OCI-LY1 (cell line): ENCODE data around the gene RIBC1.

Experiments
- H2AFZ ChIP-seq: fragments of 200-600 bp; sonication (generic), shearing (Covaris generic); 2 replicates; pipeline ENCODE4 v1.6.0; 2014; ENCODE audit warnings: antibody characterized with exemption, mild to moderate bottlenecking, low read length
- H3F3A ChIP-seq: fragments of 200-600 bp; sonication (generic), shearing (Covaris generic); 2 replicates; pipeline ENCODE4 v1.6.0; 2014; ENCODE audit warnings: mild to moderate bottlenecking, antibody characterized with exemption, low read length, moderate library complexity; ENCODE audit not compliant: insufficient read depth
- H3K27ac ChIP-seq: fragments of 200-600 bp; sonication (generic); 2 replicates; pipeline ENCODE4 v1.5.1; 2014; ENCODE audit warnings: low read length, mixed run types, mild to moderate bottlenecking, low read depth; ENCODE audit not compliant: poor library complexity, severe bottlenecking
- H3K27me3 ChIP-seq: fragments of 200-600 bp; sonication (generic); 2 replicates; pipeline ENCODE4 v1.6.0; 2014; ENCODE audit warnings: antibody characterized with exemption, mild to moderate bottlenecking, low read length, moderate library complexity; ENCODE audit not compliant: insufficient read depth
- H3K36me3 ChIP-seq: fragments of 200-600 bp; sonication (generic); 2 replicates; pipeline ENCODE4 v1.6.1; 2014; ENCODE audit warnings: mild to moderate bottlenecking, antibody characterized with exemption, low read length, moderate library complexity, mixed read lengths; ENCODE audit not compliant: insufficient read depth
- H3K4me1 ChIP-seq: fragments of 200-600 bp; sonication (generic); 2 replicates; pipeline ENCODE4 v1.5.1; 2014; ENCODE audit warnings: mild to moderate bottlenecking, low read length, moderate library complexity; ENCODE audit not compliant: insufficient read depth, severe bottlenecking
- H3K4me2 ChIP-seq: fragments of 200-600 bp; sonication (generic), shearing (Covaris generic); 2 replicates; pipeline ENCODE4 v1.6.1; 2014; ENCODE audit warnings: low read length
- H3K4me3 ChIP-seq: fragments of 200-600 bp; sonication (generic); 2 replicates; pipeline ENCODE4 v1.5.1; 2014; ENCODE audit warnings: low read length, low read depth, mild to moderate bottlenecking, mixed read lengths; ENCODE audit not compliant: poor library complexity, severe bottlenecking
- H3K79me2 ChIP-seq: fragments of 200-600 bp; shearing (Covaris generic); 2 replicates; pipeline ENCODE4 v1.6.1; 2016; ENCODE audit warnings: mixed run types, low read length, mixed read lengths; ENCODE audit not compliant: insufficient read depth
- H3K9ac ChIP-seq: fragments of 200-600 bp; sonication (generic), shearing (Covaris generic); 2 replicates; pipeline ENCODE4 v1.6.1; 2014; ENCODE audit warnings: mild to moderate bottlenecking, low read length, mixed read lengths
- H3K9me2 ChIP-seq: fragments of 200-600 bp; sonication (generic), shearing (Covaris generic); 2 replicates; pipeline ENCODE4 v1.6.1; 2014; ENCODE audit warnings: low read depth, mild to moderate bottlenecking, low read length, mixed read lengths
- H3K9me3 ChIP-seq: fragments of 200-600 bp; shearing (Covaris generic); 2 replicates; pipeline ENCODE4 v1.6.1; 2014; ENCODE audit warnings: low read length, mixed read lengths
- H4K20me1 ChIP-seq: fragments of 200-600 bp; sonication (generic), shearing (Covaris generic); 2 replicates; pipeline ENCODE4 v1.6.0; 2016; ENCODE audit warnings: mild to moderate bottlenecking, low read length; ENCODE audit not compliant: insufficient read depth
- EZH2 ChIP-seq: fragments of 200-600 bp; sonication (generic), shearing (Covaris generic); IDR thresholded peaks from 2 replicates; pipeline ENCODE4 v1.8.0; 2017; ENCODE audit warnings: borderline replicate concordance, mixed run types, mild to moderate bottlenecking, antibody characterized with exemption, low read length, moderate library complexity, mixed read lengths
- TF ChIP-seq, protein P1 (sequence below): fragments of 200-600 bp; sonication (generic), shearing (Covaris generic); IDR thresholded peaks from 2 replicates; pipeline ENCODE4 v1.5.1; 2017; ENCODE audit warnings: mild to moderate bottlenecking, antibody characterized with exemption, low read length, moderate library complexity, mixed read lengths

The RIBC1 gene

DNA sequence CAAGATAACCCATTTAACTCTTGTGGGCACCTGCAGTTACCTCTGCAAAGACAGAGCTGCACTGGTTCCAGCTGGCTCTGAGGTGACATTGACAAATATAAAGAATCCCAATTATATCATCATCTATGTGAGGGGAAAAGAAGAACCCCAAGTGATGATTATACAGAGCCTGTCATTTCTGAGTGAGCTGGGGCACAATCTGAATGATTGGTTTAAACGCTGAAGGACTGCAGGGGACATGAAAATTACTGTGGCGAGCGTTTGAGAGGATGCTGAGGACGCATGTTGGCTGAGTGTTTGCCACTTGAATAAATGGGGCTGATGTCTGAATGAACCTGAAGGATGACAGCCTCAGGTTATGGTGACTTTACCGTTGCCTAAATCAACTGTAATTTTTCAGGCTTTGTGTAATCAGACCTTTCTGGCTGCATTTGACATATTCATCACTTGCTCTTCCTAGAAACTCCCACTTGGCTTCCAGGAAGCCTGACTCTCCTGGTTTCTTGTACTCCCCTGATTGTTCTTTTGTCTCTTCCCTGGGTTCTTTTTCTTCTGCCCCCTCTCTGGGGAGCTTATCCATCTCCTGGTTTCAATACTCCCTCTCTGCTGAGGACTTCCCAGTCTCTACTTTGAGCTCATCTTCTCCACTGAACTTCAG is 15.6 kb downstream of the RIBC1 start:
- TF ChIP-seq EZH2, result no peak
- TF ChIP-seq, protein P1, sequence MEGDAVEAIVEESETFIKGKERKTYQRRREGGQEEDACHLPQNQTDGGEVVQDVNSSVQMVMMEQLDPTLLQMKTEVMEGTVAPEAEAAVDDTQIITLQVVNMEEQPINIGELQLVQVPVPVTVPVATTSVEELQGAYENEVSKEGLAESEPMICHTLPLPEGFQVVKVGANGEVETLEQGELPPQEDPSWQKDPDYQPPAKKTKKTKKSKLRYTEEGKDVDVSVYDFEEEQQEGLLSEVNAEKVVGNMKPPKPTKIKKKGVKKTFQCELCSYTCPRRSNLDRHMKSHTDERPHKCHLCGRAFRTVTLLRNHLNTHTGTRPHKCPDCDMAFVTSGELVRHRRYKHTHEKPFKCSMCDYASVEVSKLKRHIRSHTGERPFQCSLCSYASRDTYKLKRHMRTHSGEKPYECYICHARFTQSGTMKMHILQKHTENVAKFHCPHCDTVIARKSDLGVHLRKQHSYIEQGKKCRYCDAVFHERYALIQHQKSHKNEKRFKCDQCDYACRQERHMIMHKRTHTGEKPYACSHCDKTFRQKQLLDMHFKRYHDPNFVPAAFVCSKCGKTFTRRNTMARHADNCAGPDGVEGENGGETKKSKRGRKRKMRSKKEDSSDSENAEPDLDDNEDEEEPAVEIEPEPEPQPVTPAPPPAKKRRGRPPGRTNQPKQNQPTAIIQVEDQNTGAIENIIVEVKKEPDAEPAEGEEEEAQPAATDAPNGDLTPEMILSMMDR, result no peak
- Histone ChIP-seq H2AFZ (no peak overlapping the region), H3K4me2 (no peak overlapping the region), H3K9me3 (no peaks in the 10 kb centered on the region), H3K9ac (no peak overlapping the region), H3K36me3 (no peaks in the 10 kb centered on the region), H4K20me1 (no peaks in the 10 kb centered on the region), H3K79me2 (0 out of 2 replicates have a peak, but pooled peaks cover 2% of the 10 kb centered on the region), H3K27ac (no peak overlapping the region), H3K9me2 (no peaks in the 10 kb centered on the region), H3K4me3 (no peak overlapping the region), H3K4me1 (peaks cover 23% of the 10 kb centered on the region), H3K27me3 (no peaks in the 10 kb centered on the region), H3F3A (no peaks in the 10 kb centered on the region)

DNA sequence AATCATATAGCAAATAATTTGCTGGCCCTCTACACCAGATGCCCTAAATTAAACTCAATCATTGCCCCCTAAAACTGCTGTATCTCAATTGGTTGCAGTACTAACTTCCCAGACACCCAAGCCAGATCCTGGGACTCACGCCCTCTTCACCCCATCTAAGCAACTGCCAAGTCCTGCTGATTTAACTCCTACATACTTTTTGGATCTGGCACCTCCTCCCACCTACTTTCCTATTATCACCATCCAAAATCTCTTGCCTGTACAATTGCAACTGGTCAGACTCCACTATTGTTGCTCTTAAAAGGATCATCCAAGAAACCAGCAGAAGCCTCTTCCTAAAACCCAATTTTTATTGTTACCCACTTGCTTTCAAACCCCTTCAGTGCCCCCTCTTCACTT is 16.2 kb downstream of the RIBC1 start:
- Histone ChIP-seq H3K4me1 (peaks cover 19% of the 10 kb centered on the region), H3K9me2 (no peaks in the 10 kb centered on the region), H3K4me3 (no peak overlapping the region), H3K79me2 (0 out of 2 replicates have a peak, but pooled peaks cover 1% of the 10 kb centered on the region), H3K27ac (no peak overlapping the region), H2AFZ (no peak overlapping the region), H3K9me3 (no peaks in the 10 kb centered on the region), H3K36me3 (no peaks in the 10 kb centered on the region), H3F3A (no peaks in the 10 kb centered on the region), H4K20me1 (no peaks in the 10 kb centered on the region), H3K27me3 (no peaks in the 10 kb centered on the region), H3K4me2 (no peak overlapping the region), H3K9ac (no peak overlapping the region)
- TF ChIP-seq EZH2, result no peak
- TF ChIP-seq, protein P1, result no peak

DNA sequence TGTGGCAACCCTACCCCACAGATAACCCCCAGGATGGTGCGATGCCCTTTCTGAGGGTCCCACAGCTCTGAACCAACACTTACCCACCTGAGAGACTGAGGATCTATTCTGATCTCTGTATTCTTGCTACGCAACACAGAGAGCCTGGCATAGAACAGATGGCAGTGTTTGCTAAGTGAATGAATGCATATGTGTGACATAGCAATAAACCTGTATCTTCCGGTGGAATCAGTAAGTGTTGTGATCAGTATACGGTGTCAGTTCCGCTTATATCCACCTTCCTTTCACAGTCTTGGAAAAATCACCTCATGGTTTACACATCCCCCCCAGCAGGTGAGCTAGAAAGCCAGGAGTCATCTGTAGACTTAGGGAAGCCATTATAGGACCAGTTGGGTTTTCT is 17.4 kb downstream of the RIBC1 start:
- Histone ChIP-seq H3K4me1 (peaks cover 13% of the 10 kb centered on the region), H2AFZ (no peak overlapping the region), H3K4me2 (no peak overlapping the region), H3K9ac (no peak overlapping the region), H3K9me3 (no peaks in the 10 kb centered on the region), H3K4me3 (no peak overlapping the region), H3K36me3 (no peaks in the 10 kb centered on the region), H3K79me2 (no peaks in the 10 kb centered on the region), H3K27ac (no peak overlapping the region), H3F3A (no peaks in the 10 kb centered on the region), H3K27me3 (no peaks in the 10 kb centered on the region), H3K9me2 (no peaks in the 10 kb centered on the region), H4K20me1 (no peaks in the 10 kb centered on the region)
- TF ChIP-seq, protein P1, result no peak
- no peak for TF ChIP-seq EZH2
